A549 (cell line): Measurements from ENCODE around the gene TRIM9.

Experiments used
- CBX2 ChIP-seq: fragments of 200-600 bp; sonication (generic); IDR thresholded peaks from 2 replicates; pipeline ENCODE4 v1.6.1; 2016; ENCODE audit warnings: low read depth, mild to moderate bottlenecking, borderline replicate concordance
- EP300 ChIP-seq, 2 experiments: fragments of >200 bp; sonication (Bioruptor Twin); formaldehyde crosslinking; IDR thresholded peaks; 2 replicates in 1 of 2; 3 replicates in 1 of 2; pipeline ENCODE4 v1.6.1; 2016 to 2017
- FOXS1 ChIP-seq: fragments of 250-450 bp; sonication (Bioruptor Pico); IDR thresholded peaks from 2 replicates; pipeline ENCODE4 v1.5.0; 2020; ENCODE audit warnings: mild to moderate bottlenecking, moderate library complexity
- ZSCAN20 ChIP-seq: fragments of 250-450 bp; sonication (Bioruptor Pico); IDR thresholded peaks from 2 replicates; pipeline ENCODE4 v1.8.0; 2022; ENCODE audit warnings: mild to moderate bottlenecking, moderate library complexity
- TF ChIP-seq, protein P1 (sequence below): fragments of >200 bp; sonication (Bioruptor Twin); formaldehyde crosslinking; IDR thresholded peaks from 3 replicates; pipeline ENCODE4 v1.5.1; 2016

DNA sequence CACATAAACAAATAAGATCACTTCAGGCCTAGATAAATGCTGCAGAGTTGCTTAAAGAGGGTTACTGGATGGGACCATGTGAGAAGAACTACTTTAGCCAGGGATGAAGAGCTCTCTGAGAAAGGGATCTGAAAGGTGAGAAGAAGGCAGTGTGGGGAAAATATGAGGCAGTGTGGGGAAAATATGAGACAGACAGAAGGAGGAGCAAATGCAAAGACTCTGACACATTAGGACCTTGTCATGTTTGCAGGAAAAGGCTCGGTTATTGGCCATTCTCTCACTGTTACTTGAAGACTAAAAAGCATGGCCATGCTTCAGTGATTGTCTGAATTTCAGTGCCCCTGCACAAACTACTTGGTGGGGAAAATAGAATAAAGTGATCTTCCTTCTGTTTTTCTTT lies 22.7 kb upstream of the TRIM9 start:
- TF ChIP-seq, protein P1, sequence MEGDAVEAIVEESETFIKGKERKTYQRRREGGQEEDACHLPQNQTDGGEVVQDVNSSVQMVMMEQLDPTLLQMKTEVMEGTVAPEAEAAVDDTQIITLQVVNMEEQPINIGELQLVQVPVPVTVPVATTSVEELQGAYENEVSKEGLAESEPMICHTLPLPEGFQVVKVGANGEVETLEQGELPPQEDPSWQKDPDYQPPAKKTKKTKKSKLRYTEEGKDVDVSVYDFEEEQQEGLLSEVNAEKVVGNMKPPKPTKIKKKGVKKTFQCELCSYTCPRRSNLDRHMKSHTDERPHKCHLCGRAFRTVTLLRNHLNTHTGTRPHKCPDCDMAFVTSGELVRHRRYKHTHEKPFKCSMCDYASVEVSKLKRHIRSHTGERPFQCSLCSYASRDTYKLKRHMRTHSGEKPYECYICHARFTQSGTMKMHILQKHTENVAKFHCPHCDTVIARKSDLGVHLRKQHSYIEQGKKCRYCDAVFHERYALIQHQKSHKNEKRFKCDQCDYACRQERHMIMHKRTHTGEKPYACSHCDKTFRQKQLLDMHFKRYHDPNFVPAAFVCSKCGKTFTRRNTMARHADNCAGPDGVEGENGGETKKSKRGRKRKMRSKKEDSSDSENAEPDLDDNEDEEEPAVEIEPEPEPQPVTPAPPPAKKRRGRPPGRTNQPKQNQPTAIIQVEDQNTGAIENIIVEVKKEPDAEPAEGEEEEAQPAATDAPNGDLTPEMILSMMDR = no peak
- TF ChIP-seq EP300 (IDR thresholded peaks at IDR 0.05) (no peak), CBX2 (no peak), ZSCAN20 (CRISPR knock-in tag) (no peak), FOXS1 (no peak)
